Naive thymus-derived CD4-positive, alpha-beta T cell (primary cell): ENCODE results near the gene DAAM1. TPM values are rescaled to one million over a fixed set of nuclear protein-coding genes. Genes with fewer than 3 reads are reported as not detected.

ENCODE experiments used
- ATAC-seq: fragments of 150-1000 bp; cut with Tn5 transposase; 2 replicates; pipeline ENCODE4 v1.10.0; 2021; ENCODE audit warnings: mild to moderate bottlenecking, moderate library complexity
- CTCF ChIA-PET: fragments of 350-600 bp; sonication (Branson Sonifier 250); formaldehyde crosslinking; loops from one replicate; lab custom pipeline; 2021; ENCODE audit warnings: antibody characterized with exemption; lab: Charles Lee
- POLR2A ChIA-PET: fragments of 350-600 bp; sonication (Branson Sonifier 250); formaldehyde crosslinking; loops from one replicate; lab custom pipeline; 2021; ENCODE audit warnings: antibody characterized with exemption, inconsistent platforms; lab: Charles Lee
- DNase-seq, 9 donors: peaks; one replicate each; pipeline versions ENCODE4 v3.0.0 to v3.0.0-alpha.2; 2020 to 2022; ENCODE audit warnings: mixed read lengths in 1 of 9
- H3K27ac ChIP-seq: one replicate; pipeline ENCODE4 v1.7.0; 2013; ENCODE audit warnings: mild to moderate bottlenecking, low read depth, low read length, moderate library complexity
- H3K27me3 ChIP-seq, 2 donors: one replicate each; pipeline ENCODE4 v1.7.0; 2013; ENCODE audit warnings: low read length in 2 of 2, mild to moderate bottlenecking in 2 of 2, moderate library complexity in 2 of 2; ENCODE audit not compliant: control insufficient read depth in 2 of 2, insufficient read depth in 2 of 2
- H3K36me3 ChIP-seq, 3 experiments: 1 replicate in 2 of 3; 2 replicates in 1 of 3; pipeline ENCODE4 v1.7.0; 2013; ENCODE audit warnings: low read length in 3 of 3, mild to moderate bottlenecking in 3 of 3, moderate library complexity in 1 of 3; ENCODE audit not compliant: insufficient read depth in 3 of 3, control insufficient read depth in 2 of 3
- H3K4me1 ChIP-seq, 2 donors: one replicate each; pipeline ENCODE4 v1.7.0; 2013; ENCODE audit warnings: low read length in 2 of 2, mild to moderate bottlenecking in 2 of 2, moderate library complexity in 1 of 2; ENCODE audit not compliant: control insufficient read depth in 2 of 2, insufficient read depth in 2 of 2
- H3K4me3 ChIP-seq: 2 replicates; pipeline ENCODE4 v1.7.0; 2013; ENCODE audit warnings: mild to moderate bottlenecking, low read length
- H3K9me3 ChIP-seq, 3 experiments: 1 replicate in 2 of 3; 2 replicates in 1 of 3; pipeline ENCODE4 v1.7.0; 2013; ENCODE audit warnings: low read length in 3 of 3; ENCODE audit not compliant: control insufficient read depth in 2 of 3
- H3K27ac Mint-ChIP-seq, 9 donors: one replicate each; pipeline ENCODE4 v1.8.0; 2020 to 2022; ENCODE audit warnings: mixed read lengths in 9 of 9, mild to moderate bottlenecking in 8 of 9, moderate library complexity in 5 of 9, inconsistent platforms in 2 of 9
- H3K27me3 Mint-ChIP-seq, 5 donors: one replicate each; pipeline ENCODE4 v1.8.0; 2021 to 2022; ENCODE audit warnings: mixed read lengths in 5 of 5, mild to moderate bottlenecking in 1 of 5
- H3K36me3 Mint-ChIP-seq, 5 donors: one replicate each; pipeline ENCODE4 v1.8.0; 2020 to 2022; ENCODE audit warnings: mixed read lengths in 5 of 5, mild to moderate bottlenecking in 3 of 5, inconsistent platforms in 1 of 5
- H3K4me1 Mint-ChIP-seq, 7 donors: one replicate each; pipeline ENCODE4 v1.8.0; 2020 to 2022; ENCODE audit warnings: mixed read lengths in 7 of 7, mild to moderate bottlenecking in 3 of 7, inconsistent platforms in 1 of 7
- H3K4me3 Mint-ChIP-seq, 10 donors: one replicate each; pipeline ENCODE4 v1.8.0; 2020 to 2022; ENCODE audit warnings: mild to moderate bottlenecking in 10 of 10, mixed read lengths in 10 of 10, moderate library complexity in 6 of 10, inconsistent platforms in 2 of 10
- H3K9me3 Mint-ChIP-seq, 11 donors: one replicate each; pipeline ENCODE4 v1.8.0; 2020 to 2022; ENCODE audit warnings: mixed read lengths in 11 of 11, mild to moderate bottlenecking in 4 of 11, inconsistent platforms in 1 of 11, moderate library complexity in 1 of 11
- intact Hi-C, 2 donors: fragments of 100-400 bp; cut with micrococcal nuclease; formaldehyde crosslinking; loops; one replicate each; pipeline ENCODE4 v1.15.1; 2023
- polyA plus RNA-seq, 2 donors: library from polyadenylated mRNA; unstranded; fragments of 300-500 nt; fragmentation: Illumina TruSeq; gene quantifications; one replicate each; pipeline ENCODE4 v1.2.3, GENCODE V29; 2021
- total RNA-seq, 6 experiments: library from RNA in 5 of 6; stranded (reverse) in 5 of 6; gene quantifications; 1 replicate in 5 of 6; 2 replicates in 1 of 6; pipeline ENCODE4 v1.2.3 and lab custom pipeline; 2021 to 2026

The DAAM1 gene
- total and polyA plus RNA-seq, 7 experiments from 2014 or later = 5.5 to 21.0 (median 10.8) TPM

GRCh38 chr14:59166258-59166657 is 22.2 kb upstream of the DAAM1 start:
- intact Hi-C loops = no loop called here
- H3K9me3 ChIP-seq = no peaks in the 10 kb centered on the region
- peaks cover 7 to 22% (median 11%) of the 10 kb centered on the region in 5 donors for H3K27me3 Mint-ChIP-seq
- peaks cover 0 to 4% (median 0%) of the 10 kb centered on the region in 11 donors for H3K9me3 Mint-ChIP-seq
- no peak overlapping the region for H3K27ac ChIP-seq
- ATAC-seq (no peak), DNase-seq (no peak)
- ChIA-PET POLR2A (no interaction called here), CTCF (no interaction called here)
- no peak overlapping the region for H3K4me3 Mint-ChIP-seq
- no peaks in the 10 kb centered on the region for H3K4me1 ChIP-seq
- H3K4me1 Mint-ChIP-seq = peaks cover 0 to 7% (median 0%) of the 10 kb centered on the region in 7 donors
- no peaks in the 10 kb centered on the region for H3K36me3 ChIP-seq
- no peaks in the 10 kb centered on the region for H3K27me3 ChIP-seq
- no peaks in the 10 kb centered on the region for H3K36me3 Mint-ChIP-seq
- no peak overlapping the region for H3K4me3 ChIP-seq
- no peak overlapping the region for H3K27ac Mint-ChIP-seq

GRCh38 chr14:59175404-59175803 is 13.1 kb upstream of the DAAM1 start:
- CTCF ChIA-PET = no interaction called here
- Mint-ChIP-seq H3K9me3 (no peaks in the 10 kb centered on the region), H3K4me1 (no peaks in the 10 kb centered on the region), H3K27ac (no peak overlapping the region), H3K27me3 (peaks cover 0 to 23% (median 6%) of the 10 kb centered on the region in 5 donors), H3K4me3 (no peak overlapping the region), H3K36me3 (no peaks in the 10 kb centered on the region)
- Histone ChIP-seq H3K27ac (no peak overlapping the region), H3K4me1 (no peaks in the 10 kb centered on the region), H3K36me3 (no peaks in the 10 kb centered on the region), H3K27me3 (no peaks in the 10 kb centered on the region), H3K9me3 (no peaks in the 10 kb centered on the region), H3K4me3 (no peak overlapping the region)
- POLR2A ChIA-PET = no interaction called here
- DNase-seq (no peak), ATAC-seq (no peak)
- intact Hi-C loops = no loop called here

GRCh38 chr14:59176765-59177164 is 11.7 kb upstream of the DAAM1 start:
- ChIA-PET CTCF (interaction anchor here (1.0 kb wide), 1 partner anchor 17 kb away, joined by 3 read pairs; no protein-coding TSS in a partner anchor), POLR2A (interaction anchor here (0.7 kb wide), 1 partner anchor 12 kb away, joined by 3 read pairs; the partner anchor contains the start of gene DAAM1)
- Histone ChIP-seq H3K27me3 (no peaks in the 10 kb centered on the region), H3K36me3 (no peaks in the 10 kb centered on the region), H3K4me3 (no peak overlapping the region), H3K9me3 (no peaks in the 10 kb centered on the region), H3K4me1 (no peaks in the 10 kb centered on the region), H3K27ac (no peak overlapping the region)
- Mint-ChIP-seq H3K27ac (no peak overlapping the region), H3K9me3 (no peaks in the 10 kb centered on the region), H3K4me3 (no peak overlapping the region), H3K36me3 (no peaks in the 10 kb centered on the region), H3K4me1 (no peaks in the 10 kb centered on the region), H3K27me3 (peaks cover 0 to 25% (median 6%) of the 10 kb centered on the region in 5 donors)
- ATAC-seq (no peak), DNase-seq (no peak)
- intact Hi-C loops = no loop called here

GRCh38 chr14:59177262-59177661 is 11.2 kb upstream of the DAAM1 start:
- no peaks in the 10 kb centered on the region for H3K9me3 ChIP-seq
- H3K27ac Mint-ChIP-seq = no peak overlapping the region
- H3K4me1 Mint-ChIP-seq = no peaks in the 10 kb centered on the region
- H3K36me3 Mint-ChIP-seq = no peaks in the 10 kb centered on the region
- ChIA-PET CTCF (no interaction called here), POLR2A (no interaction called here)
- H3K27ac ChIP-seq = no peak overlapping the region
- ATAC-seq = no peak
- H3K36me3 ChIP-seq = no peaks in the 10 kb centered on the region
- no peak overlapping the region for H3K4me3 Mint-ChIP-seq
- peaks cover 0 to 25% (median 6%) of the 10 kb centered on the region in 5 donors for H3K27me3 Mint-ChIP-seq
- DNase-seq = no peak
- no peaks in the 10 kb centered on the region for H3K4me1 ChIP-seq
- H3K4me3 ChIP-seq = no peak overlapping the region
- intact Hi-C loops = no loop called here
- H3K9me3 Mint-ChIP-seq = no peaks in the 10 kb centered on the region
- H3K27me3 ChIP-seq = no peaks in the 10 kb centered on the region

- Histone ChIP-seq H3K27ac (no peak overlapping the region), H3K9me3 (no peaks in the 10 kb centered on the region), H3K4me1 (no peaks in the 10 kb centered on the region), H3K36me3 (no peaks in the 10 kb centered on the region), H3K4me3 (no peak overlapping the region), H3K27me3 (no peaks in the 10 kb centered on the region)
- DNase-seq = no peak
- Mint-ChIP-seq H3K27me3 (peaks cover 11 to 48% (median 17%) of the 10 kb centered on the region in 5 donors), H3K9me3 (no peaks in the 10 kb centered on the region), H3K4me3 (no peak overlapping the region), H3K36me3 (no peaks in the 10 kb centered on the region), H3K4me1 (peaks cover 0 to 1% (median 0%) of the 10 kb centered on the region in 7 donors), H3K27ac (no peak overlapping the region)
- ChIA-PET CTCF (no interaction called here), POLR2A (no interaction called here)
- intact Hi-C loops = loop anchor here in 1 of 2 donors (10.0 kb wide), 2 partner anchors 547 to 1153 kb away; partner anchors contain the start of gene DACT1
- no peak for ATAC-seq
Measured at GRCh38 chr14:59181791-59182190, 6.7 kb upstream of the DAAM1 start.

GRCh38 chr14:59182641-59183040 is 5.8 kb upstream of the DAAM1 start:
- no peak overlapping the region for H3K4me3 Mint-ChIP-seq
- no peak overlapping the region for H3K27ac Mint-ChIP-seq
- peaks cover 11 to 57% (median 17%) of the 10 kb centered on the region in 5 donors for H3K27me3 Mint-ChIP-seq
- ATAC-seq = no peak
- no peak overlapping the region for H3K27ac ChIP-seq
- ChIA-PET POLR2A (no interaction called here), CTCF (no interaction called here)
- H3K27me3 ChIP-seq = no peaks in the 10 kb centered on the region
- H3K4me1 Mint-ChIP-seq = peaks cover 2 to 10% (median 7%) of the 10 kb centered on the region in 7 donors
- H3K9me3 Mint-ChIP-seq = no peaks in the 10 kb centered on the region
- intact Hi-C loops = loop anchor here in 1 of 2 donors (10.0 kb wide), 2 partner anchors 548 to 1152 kb away; partner anchors contain the start of gene DACT1
- H3K4me1 ChIP-seq = no peaks in the 10 kb centered on the region
- no peaks in the 10 kb centered on the region for H3K9me3 ChIP-seq
- H3K4me3 ChIP-seq = no peak overlapping the region
- H3K36me3 Mint-ChIP-seq = no peaks in the 10 kb centered on the region
- DNase-seq = no peak
- no peaks in the 10 kb centered on the region for H3K36me3 ChIP-seq

GRCh38 chr14:59183150-59183549 is 5.3 kb upstream of the DAAM1 start:
- CTCF ChIA-PET = no interaction called here

More at GRCh38 chr14:59183150-59183549, 5.3 kb upstream of the DAAM1 start:
- H3K4me3 ChIP-seq = no peak overlapping the region
- Mint-ChIP-seq H3K36me3 (no peaks in the 10 kb centered on the region), H3K27ac (no peak overlapping the region), H3K9me3 (no peaks in the 10 kb centered on the region), H3K4me1 (peaks cover 2 to 11% (median 8%) of the 10 kb centered on the region in 7 donors), H3K27me3 (peaks cover 11 to 57% (median 17%) of the 10 kb centered on the region in 5 donors), H3K4me3 (no peak overlapping the region)
- H3K27ac ChIP-seq = no peak overlapping the region
- POLR2A ChIA-PET = interaction anchor here (0.5 kb wide), 1 partner anchor 312 kb away, joined by 3 read pairs; no protein-coding TSS in a partner anchor
- H3K27me3 ChIP-seq = no peaks in the 10 kb centered on the region
- H3K36me3 ChIP-seq = no peaks in the 10 kb centered on the region
- ATAC-seq (no peak), DNase-seq (no peak)
- no peaks in the 10 kb centered on the region for H3K9me3 ChIP-seq
- no peaks in the 10 kb centered on the region for H3K4me1 ChIP-seq
- intact Hi-C loops = loop anchor here in 1 of 2 donors (10.0 kb wide), 2 partner anchors 548 to 1152 kb away; partner anchors contain the start of gene DACT1
